Stimulated activated CD8-positive, alpha-beta memory T cell treated with anti-CD3 and anti-CD28 coated beads, Interleukin-15, amount 100 ng/mL, for 48 hours (primary cell): Measurements from ENCODE around the gene MLLT3.

Experiments used
- DNase-seq, 2 donors: peaks; one replicate each; pipeline ENCODE4 v3.0.0-alpha.2; 2020; ENCODE audit warnings: low read depth in 2 of 2

MLLT3 gene

DNA sequence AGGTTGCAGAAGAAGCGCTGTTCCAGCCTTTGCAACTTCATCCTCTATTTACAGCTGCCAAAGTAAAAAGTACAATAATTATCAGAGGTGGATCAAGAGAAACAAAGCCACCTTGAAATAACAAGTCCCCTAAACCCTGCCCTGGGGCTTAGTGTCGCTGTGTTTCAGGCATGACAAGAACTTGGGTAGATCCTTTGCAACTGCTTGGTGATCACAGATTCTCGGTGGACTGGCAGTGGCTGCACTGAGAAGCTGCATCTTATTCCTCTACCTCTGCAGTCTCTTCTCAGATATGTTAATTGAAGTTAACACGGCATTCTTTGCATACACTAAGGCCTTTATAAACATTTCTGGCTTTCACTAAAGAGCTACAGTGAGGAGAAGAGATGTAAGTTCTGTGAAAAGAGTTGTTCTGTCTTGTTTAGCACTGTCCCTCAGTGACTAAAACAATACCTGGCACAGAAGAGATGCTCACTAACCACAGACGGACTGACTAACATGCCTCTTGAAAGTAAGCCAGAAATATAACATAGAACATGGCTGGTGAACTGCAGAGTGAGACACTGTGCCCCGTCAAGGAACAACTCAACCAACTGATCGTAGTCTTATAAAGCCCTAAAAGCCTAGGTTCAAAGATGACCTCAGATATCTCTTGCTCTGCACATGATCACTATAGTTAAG is 144.2 kb downstream of the MLLT3 start:
- DNase-seq = no peak

DNA sequence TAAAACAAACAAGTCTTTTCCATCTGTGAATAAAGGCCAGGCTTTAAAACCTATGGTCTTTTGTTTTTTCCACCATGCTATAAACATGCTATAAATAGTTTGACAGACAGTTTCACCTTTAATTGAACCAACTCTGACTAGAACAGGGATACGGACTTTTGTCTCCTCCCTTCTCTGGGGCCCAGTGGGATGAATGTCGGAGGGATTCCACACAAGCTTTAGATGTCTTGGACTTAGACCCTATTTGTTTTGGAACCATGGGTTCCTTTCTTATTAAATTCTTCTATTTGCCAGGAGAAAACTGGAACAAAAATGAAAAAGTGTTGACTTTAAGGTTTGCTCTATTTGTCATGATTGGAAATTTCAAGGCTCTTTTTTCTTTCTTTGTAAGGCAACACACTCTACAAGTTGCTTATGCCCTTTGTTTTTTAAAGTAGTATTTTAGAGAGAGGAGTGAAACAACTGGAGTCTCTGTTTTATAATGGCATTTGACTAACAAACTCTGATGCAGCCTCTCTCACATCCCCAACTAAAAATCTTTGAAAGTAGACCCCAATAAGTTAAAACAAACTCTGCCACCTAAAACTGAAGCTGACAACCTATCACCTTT is 145.3 kb downstream of the MLLT3 start:
- DNase-seq = no peak

DNA sequence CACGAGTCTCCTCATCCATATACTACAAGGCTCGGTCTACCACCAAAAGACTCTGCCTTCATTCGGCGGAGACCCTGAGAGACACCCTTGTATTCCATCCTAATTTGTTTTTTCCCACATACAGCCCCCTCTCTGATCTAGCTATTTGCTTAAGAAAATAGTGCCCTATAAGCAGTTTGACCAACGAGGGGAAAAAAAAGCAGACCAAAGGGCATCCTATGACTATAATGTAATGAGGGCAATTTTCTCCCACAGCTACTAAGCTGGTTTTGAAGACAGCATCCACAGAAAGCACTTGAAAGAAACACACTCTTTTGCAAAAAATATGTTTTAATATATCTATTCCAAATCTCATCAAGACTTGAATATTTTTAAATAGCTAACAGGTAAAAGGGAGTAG is 147.8 kb downstream of the MLLT3 start:
- no peak for DNase-seq

DNA sequence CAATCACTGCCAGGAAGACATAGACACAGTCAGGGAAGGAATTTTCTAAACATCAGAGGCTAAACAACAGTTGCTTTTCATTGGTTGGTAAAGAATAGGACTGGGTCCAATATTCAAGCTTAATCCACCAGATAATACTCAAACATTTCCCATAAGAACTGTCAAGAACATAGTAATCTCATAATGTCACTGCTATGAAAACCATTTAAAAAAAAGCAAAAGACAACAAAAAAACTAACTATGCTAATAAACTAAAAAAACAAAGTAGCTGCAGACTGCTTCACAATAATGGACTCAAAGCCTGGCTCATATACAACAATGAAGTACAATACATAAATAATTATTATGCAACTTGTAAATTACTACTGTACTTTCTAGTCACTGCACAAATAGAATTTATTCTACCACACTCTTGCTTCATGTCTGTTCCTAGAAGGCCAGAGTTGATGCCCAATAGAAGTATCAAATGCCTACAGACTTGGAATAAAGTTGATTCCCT is 148.7 kb downstream of the MLLT3 start:
- no peak for DNase-seq

DNA sequence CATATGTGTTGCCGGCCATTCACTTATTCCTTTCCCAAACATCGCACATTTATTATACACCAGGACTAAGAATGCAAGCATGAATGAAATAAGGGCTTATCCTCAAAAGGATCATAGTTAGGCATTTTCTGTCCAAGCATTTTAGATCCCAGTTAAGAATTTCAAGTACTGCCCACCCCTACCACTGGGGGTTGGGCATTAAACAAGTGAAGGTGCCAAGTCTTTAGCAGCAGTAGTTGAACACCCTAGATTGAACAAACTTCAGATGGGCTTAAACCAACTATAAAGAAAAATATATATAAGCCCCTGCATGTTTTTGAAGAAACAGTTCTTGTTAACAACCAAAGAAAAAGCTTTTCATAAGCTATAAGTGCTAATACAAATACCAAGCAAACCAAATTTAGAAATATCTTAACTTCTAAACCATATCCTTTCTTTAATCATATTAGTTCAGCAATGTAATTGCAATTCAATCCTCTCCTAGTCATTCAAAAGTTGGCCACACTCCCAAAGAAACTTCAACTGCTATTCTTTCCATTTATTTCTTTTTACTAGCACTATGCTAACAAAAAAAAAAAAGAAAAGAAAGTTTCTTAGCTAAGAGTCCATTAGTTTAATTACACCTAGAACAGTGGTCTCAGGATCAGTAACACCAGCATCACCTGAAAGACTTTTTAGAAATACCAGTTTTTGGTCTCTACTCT is 149.8 kb downstream of the MLLT3 start:
- DNase-seq = no peak

DNA sequence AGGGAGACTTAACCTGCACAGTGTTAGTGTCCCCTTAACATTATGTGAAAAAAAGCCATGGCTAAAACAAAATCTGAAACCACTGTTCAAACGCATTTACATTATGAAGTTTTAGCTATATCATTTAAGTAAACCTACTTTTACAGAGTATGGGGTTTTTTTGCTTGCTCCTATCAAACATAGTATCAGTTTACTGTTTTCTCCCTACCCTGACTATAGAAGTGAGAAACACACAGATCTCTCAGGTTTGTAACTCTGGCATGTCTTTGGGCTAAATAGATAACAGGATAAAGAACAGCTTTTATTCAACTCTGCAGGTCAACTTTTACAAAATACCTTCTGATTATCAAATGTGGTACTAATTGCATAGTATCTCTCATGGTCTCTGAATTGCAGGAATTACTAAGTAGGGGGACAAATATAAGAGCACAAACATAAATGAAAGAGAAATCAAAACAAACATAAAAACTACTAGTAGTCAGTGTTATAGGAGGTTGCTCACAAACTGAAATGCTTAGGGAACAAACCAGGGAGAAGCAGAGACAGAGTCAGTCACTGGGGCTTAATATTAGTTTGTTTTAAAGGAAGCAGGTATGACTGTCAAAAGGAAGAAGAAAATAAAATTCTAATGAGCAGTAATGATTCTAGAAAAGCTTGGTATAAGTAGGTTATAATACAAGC is 155.8 kb downstream of the MLLT3 start:
- DNase-seq = no peak

DNA sequence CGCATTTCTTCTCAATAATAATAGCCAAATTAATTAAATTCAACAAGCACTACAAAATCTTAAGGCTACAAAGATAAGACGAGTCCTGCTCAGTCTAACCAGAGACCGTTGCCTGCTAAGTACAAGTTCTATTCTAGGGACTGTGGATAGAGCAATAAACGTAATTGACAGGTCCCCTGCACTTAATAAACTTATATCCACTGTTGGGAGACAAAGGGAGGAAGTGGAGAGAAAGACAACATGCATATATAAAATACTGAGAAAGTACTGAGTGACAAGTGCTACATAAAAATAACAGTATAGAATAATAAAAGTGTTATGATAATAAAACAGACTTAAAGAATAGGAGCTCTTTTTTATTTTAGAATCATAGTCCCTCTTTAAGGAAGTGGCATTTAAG is 158.1 kb downstream of the MLLT3 start:
- no peak for DNase-seq

DNA sequence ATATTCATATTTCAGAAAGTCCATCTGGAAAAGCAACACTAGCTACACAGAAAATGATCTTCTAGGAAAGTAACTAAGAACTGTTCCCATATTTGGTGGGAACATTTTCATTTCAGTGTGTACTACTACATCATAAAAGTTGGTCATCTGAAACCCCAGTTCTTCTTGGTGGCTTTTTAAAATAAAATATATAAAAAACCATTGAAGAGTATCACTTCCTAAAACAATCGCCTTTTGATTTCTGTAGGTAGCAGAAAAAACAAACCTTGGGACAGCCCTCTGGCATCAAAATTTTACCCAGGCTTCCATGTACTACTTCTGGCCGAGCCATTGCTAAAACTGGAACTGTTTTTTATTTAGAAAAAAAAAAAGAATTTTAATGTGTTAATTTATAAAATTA is 158.5 kb downstream of the MLLT3 start:
- no peak for DNase-seq

DNA sequence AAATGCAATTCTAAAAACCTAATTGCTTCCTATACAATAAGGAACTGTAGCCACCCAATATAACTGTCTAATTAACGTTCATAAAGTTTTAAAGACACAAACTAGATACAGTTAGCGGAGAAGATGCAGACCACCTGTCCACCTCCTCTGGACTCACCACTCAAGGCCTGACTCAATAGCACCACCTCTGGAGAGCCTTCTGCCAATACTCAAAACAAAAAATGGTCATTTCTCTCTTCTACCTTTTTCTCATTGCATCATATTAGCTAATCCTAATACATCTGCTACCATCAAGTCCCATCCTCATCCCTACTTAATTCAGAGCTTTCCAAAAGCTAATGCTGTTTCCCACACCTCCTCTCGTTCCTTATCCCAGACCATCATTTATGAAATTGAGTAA is 159.9 kb downstream of the MLLT3 start:
- DNase-seq = no peak

DNA sequence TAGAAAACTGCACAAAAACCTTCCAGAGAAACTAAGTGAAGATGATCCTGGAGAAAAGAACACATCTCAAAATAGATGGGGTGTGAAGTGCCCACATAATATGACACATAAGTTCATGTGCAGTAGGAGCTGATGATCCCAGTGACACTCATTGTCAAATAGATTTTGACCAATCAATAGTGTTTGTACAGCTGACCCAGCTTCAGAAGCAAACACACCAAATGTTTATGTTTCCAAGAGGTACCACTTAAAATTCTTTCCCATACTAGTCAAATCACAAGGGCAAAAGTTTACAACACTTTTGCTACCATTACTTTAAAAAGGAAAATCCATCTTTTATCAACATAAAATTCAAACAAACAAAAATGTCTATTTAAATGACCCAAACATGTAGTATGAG is 175.0 kb downstream of the MLLT3 start:
- no peak for DNase-seq

DNA sequence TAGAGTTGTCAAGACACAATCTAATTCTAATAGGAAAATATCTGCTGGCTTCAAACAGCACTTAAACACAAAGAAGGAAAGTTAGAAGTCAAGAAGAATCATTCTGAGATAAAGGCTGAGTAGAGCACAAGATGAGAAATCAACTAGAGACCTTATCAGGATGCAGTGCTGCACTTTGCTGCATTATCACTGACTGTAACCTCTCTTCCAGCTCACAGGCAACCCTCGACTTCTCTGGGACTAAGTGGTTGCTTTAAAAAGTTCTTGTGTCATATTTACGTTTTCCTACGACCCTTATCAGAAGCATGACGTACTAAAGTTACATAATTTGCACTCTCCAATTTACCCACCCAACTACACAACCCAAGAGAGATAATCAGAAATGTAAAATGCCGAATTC is 176.1 kb downstream of the MLLT3 start:
- DNase-seq = no peak

DNA sequence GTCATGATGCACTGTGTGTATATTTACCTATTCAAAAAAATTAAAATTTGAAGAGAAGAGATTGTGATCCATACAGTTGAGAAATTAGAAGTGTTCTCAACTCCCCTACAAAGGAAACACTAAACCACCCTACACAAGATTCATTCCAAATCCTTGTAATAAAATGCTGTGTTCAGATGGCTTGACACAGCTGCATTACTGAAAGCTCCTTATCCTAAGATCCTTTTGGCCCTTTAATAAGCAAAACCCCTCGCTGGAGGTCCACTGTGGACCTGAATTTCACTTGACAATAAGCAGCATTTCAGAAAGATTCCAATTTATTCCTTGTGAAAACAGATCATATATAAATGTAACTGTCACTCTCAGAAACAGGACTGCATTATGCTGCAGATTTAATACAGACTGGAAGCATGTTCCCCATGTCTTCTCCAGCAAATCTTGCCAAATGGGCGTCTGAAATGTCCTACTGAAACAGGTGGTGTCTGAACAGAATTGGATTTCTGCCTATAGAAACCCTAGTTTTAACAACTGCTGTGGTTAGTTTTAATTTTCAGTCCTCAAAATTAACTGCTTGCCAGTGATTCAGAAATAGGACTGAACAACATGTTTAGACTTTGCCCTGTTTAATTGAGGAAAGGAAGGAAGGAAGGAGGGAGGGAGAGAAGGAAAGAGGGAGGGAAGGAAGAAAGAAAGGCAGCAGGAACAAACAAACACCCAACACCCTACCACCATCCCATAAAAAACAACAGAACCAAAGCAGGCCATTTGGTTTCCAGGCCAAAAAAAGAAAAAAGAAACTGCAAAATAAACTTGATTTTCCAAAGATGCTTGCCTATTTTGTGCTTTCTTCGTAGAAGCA is 179.6 kb downstream of the MLLT3 start:
- DNase-seq = no peak

DNA sequence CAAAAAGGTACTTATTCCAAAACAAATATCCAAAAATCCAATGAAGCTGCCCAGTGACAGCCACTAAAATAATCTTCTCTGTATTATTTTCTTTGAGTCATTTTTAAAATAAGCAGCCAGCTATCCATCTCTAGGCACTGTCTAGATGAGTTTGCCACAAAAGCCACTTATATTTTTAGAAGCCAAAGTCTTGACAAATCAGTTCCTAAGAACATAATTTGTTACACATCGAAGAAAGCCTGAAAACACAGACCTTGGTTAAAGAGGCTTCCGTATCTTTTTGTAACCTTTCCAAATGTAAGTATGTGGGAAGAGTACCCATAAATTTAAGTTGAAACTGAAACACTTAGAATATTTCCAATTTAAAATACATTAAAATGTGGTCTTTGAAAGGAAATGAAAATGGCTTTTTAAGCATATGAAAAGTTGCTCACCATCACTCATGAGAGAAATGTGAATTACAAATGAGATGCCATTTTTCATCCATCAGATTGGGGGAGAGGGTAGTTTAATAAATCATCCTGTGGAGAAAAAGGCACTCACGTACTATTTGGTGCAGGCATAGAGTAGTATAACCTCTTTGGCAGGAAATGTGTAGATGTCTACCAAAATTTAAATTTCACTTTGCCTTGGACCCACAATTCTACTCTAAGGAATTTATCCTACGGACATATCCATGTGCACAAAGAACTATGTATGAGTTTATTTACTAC is 180.4 kb downstream of the MLLT3 start:
- no peak for DNase-seq

DNA sequence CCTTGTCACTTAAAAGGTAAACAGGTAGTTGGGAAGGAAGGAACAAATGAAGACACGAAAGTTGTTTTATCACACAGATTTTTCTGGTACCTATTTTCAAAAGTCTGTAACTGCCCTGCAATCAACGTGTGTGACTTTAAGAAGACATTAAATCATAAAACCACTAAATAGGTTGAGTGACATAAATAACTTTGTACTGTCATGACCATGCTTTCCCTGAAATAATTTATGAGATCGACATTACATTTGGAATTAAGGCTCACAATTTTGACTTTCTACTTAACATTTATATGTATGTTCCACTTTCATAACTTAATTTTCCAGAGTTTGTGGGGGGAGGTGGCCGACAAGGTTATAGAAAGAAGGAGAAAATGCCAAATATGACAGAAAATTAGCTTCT is 181.1 kb downstream of the MLLT3 start:
- DNase-seq = no peak

DNA sequence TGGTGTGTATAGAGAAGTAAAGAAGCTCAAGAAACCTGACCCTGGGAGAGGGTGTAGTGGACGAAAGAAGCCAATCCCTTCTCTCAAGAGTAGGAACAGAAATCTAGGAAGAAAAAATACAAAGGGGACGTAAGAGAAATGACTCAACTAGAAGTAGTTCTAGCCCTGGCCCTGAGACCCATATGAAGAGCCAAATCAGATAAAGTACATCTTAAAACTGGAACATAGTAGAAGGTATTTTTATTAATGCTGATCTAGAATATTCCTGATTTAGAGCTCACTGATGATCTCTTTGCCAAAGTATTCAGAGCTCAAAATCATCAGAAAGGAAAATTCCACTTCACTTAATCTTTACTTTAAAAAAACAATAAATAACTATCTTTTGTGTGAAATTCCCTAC is 184.8 kb downstream of the MLLT3 start:
- DNase-seq = no peak

DNA sequence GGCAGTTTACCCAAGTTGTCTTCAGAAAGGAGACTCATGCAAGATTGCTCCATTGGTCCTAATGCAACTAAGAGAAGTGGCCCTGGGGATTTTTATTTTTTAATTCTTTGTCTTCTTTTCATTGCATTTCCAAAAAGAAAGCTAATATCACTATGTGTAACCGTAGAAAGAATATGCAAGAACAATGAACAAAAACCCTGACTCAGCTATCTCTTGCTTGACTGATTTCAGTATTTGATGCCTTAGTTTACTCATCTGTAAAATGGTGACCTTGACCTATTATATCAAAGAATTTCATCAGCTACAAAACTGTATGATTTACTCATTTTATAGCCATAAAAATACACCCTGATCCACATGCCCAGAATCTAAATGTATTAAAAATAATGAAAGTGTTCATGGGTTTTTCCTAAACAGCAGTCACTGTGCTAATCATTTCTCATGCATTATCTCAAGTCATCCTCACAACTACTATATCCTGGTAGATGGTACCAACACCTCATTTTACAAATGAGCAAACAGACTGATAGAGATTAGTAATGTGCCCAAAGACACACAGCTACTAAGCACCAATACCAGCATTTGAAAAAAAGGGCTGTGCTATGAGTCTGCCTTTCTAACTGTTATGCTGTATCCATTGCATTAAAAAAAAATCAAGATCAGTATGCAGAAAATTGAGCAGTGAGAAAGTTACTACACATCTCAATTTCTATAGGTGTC is 185.7 kb downstream of the MLLT3 start:
- no peak for DNase-seq

DNA sequence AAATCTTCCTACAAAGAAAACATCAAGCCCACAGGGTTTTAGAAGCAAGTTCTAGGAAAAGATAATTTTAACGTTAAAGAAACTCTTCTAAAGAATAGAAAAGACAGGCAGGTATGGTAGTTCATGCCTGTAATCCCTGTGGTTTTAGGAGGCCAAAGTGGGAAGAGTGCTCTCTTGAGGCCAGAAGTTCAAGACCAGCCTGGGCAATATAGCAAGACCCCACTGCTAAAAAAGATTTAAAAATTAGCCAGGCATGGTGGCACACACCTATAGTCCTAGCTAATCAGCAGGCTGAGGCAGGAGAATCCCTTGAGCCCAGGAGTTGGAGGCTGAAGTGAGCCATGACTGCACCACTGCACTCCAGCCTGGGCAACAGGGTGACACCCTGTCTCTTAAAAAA is 193.3 kb downstream of the MLLT3 start:
- no peak for DNase-seq

DNA sequence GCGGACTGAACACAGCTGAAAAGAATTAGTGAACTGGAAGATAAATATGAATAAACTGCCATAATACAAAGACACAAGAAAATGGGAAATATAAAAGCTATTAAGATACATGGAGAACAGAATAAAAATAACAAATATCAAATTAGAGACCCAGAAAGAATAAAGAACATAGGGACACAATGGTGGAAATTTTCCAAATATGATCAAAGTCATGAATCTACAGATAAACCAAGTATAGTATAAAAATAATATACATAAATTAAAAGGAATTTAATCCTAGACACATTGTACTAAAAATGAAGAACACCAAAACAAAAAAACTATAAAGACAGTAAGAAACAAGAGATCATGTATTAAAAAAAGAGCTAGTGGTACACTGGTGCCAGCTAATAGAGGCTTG is 194.9 kb downstream of the MLLT3 start:
- no peak for DNase-seq

DNA sequence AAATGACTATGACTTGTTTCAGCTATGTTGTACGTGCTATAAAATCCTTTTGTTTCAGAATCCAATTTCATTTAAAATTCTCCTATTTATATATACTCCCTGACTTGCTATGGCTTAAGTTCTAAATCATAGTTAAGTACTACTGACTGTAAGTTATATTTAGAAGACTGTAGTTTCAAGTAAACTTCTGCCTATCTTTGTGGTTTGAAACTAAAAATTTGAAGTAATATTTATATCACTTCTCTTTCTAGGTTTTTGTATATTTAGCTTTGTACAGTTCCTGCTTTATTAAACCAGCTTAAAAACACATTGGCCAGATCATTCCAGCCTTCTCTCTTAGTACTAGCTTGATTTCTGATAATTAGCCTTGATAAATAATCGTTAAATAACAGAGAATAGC is 196.3 kb downstream of the MLLT3 start:
- DNase-seq = no peak

DNA sequence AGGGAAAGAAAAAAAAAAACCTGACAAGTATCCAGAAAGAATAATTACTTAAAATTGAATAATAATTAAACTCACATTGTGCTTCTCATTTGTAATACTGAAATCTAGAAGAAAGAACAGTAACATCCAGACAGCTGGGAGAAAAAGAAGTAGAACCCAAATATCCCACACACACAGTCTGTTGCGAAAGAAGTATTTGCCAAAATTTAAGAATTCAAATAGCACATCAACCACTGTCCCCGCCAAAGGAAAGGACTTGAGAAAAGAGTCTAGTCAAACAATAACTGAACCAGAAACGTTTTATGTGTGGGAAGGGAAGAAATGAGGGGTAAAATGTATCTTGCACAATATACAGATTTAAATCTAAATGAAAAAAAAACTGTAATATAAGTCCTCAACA is 202.8 kb downstream of the MLLT3 start:
- no peak for DNase-seq
